GM12873 (cell line): Measurements from ENCODE around the gene RCOR1.

Experiments used
- CTCF ChIP-seq: IDR thresholded peaks from 2 replicates; pipeline ENCODE4 v1.5.1; 2012; ENCODE audit warnings: low read depth, mild to moderate bottlenecking, moderate library complexity, low read length, control low read depth; ENCODE audit not compliant: insufficient read depth; ENCODE audit errors: missing control alignments

RCOR1 gene

GRCh38 chr14:102554821-102555819 is 37.3 kb upstream of the RCOR1 start:
- TF ChIP-seq CTCF = no peak

GRCh38 chr14:102556098-102556677 is 36.3 kb upstream of the RCOR1 start:
- no peak for TF ChIP-seq CTCF

GRCh38 chr14:102557434-102558226 is 34.8 kb upstream of the RCOR1 start:
- TF ChIP-seq CTCF = no peak

- TF ChIP-seq CTCF = no peak
Observed at GRCh38 chr14:102558556-102558955, 33.9 kb upstream of the RCOR1 start.

- TF ChIP-seq CTCF = no peak
Observed at GRCh38 chr14:102560458-102561261, 31.8 kb upstream of the RCOR1 start.

- TF ChIP-seq CTCF = no peak
Observed at GRCh38 chr14:102565331-102565887, 27.0 kb upstream of the RCOR1 start.
